Measurements from ENCODE around the gene IER5L.

Gene IER5L

DNA sequence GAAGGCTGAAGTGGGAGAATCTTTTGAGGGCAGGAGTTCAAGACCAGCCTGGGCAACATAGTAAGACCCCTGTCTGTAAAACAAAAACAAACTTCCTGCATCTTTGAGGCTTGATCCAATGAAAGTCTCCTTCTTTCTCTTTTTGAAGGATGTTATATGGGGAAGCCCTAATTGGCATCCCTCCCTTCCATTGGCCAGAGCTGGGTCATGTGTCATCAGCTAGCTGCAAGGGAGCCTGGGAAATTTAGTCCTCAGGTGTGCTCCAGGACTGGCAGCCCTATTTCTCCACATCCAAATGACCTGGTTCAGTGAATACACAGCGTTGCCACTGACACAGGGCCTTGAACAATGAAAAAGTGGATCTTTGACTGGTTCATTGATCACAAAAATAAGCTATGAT, 9.0 kb upstream of the IER5L start:
- TF ChIP-seq, protein P1, sequence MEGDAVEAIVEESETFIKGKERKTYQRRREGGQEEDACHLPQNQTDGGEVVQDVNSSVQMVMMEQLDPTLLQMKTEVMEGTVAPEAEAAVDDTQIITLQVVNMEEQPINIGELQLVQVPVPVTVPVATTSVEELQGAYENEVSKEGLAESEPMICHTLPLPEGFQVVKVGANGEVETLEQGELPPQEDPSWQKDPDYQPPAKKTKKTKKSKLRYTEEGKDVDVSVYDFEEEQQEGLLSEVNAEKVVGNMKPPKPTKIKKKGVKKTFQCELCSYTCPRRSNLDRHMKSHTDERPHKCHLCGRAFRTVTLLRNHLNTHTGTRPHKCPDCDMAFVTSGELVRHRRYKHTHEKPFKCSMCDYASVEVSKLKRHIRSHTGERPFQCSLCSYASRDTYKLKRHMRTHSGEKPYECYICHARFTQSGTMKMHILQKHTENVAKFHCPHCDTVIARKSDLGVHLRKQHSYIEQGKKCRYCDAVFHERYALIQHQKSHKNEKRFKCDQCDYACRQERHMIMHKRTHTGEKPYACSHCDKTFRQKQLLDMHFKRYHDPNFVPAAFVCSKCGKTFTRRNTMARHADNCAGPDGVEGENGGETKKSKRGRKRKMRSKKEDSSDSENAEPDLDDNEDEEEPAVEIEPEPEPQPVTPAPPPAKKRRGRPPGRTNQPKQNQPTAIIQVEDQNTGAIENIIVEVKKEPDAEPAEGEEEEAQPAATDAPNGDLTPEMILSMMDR (IDR thresholded peaks at IDR 0.05; ENCODE audit: insufficient read depth, missing control alignments), result no peak
- FAIRE-seq (no peak), DNase-seq (ENCODE audit: insufficient read length, low spot score) (no peak)

DNA sequence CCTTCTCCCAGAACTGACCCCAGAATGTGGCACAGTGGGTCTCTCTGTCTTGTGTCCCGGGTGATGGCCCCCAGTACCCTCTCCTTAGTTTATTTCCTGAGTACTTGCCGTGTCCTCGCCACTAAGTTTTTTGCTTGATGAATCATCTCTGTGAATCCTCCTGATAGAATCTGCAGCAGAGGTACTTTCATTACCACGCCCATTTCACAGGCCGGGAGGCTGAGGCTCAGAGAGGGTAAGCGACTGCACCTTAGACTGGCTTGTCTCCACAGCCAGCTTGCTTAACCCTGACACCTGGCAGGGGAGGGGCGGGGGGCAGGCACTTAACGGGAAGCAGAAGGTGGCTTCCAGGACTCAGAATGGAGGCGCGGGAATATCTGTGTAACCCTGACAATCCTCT, 7.9 kb upstream of the IER5L start:
- no peak for FAIRE-seq
- no peak for DNase-seq (ENCODE audit: insufficient read length, low spot score)
- TF ChIP-seq, protein P1 (IDR thresholded peaks at IDR 0.05; ENCODE audit: insufficient read depth, missing control alignments), result no peak

- DNase-seq (ENCODE audit: insufficient read length, low spot score) (no peak), FAIRE-seq (no peak)
- TF ChIP-seq, protein P1 (IDR thresholded peaks at IDR 0.05; ENCODE audit: insufficient read depth, missing control alignments), result no peak
Measured at GRCh38 chr9:129185402-129185801, 7.3 kb upstream of the IER5L start.

DNA sequence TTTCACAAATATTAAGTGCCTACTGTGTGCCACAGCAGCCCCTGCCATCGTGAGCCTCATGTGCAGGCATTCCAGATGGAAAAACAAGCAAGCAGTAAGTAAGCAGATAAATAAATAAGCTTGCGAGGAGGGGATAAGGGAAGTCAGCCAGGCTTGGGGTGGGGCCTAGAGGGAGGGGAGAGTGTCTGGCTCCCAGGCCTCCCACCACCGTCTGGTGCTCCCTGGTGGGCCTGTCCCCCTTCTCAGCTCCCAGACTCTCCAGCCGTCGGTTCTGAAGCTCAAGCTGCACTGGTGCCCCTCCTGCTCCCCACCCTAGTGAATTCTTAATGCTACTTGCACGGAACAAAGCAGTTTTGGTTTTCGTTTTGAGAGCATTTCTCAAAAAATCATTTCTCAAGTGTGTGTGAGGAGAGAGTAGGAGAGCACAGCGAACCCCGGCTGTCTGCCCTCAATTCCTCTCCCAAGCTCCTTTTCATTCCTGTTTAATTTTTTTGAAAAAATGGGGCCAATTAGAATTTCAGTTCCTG, 6.6 kb upstream of the IER5L start:
- TF ChIP-seq, protein P1 (IDR thresholded peaks at IDR 0.05; ENCODE audit: insufficient read depth, missing control alignments), result no peak
- FAIRE-seq (no peak), DNase-seq (ENCODE audit: insufficient read length, low spot score) (no peak)

- FAIRE-seq (no peak), DNase-seq (ENCODE audit: insufficient read length, low spot score) (no peak)
- TF ChIP-seq, protein P1 (IDR thresholded peaks at IDR 0.05; ENCODE audit: insufficient read depth, missing control alignments), result no peak
Measured at GRCh38 chr9:129184219-129184524, 6.1 kb upstream of the IER5L start.

- no peak for DNase-seq (ENCODE audit: insufficient read length, low spot score)
- TF ChIP-seq, protein P1 (IDR thresholded peaks at IDR 0.05; ENCODE audit: insufficient read depth, missing control alignments), result no peak
- no peak for FAIRE-seq
Measured at GRCh38 chr9:129183495-129184218, 5.6 kb upstream of the IER5L start.
